SK-N-SH treated with all-trans-retinoic acid at 6 μM for 48 hours (cell line): Measurements from ENCODE around the gene LSAMP.
"Not testable (repeated sequence)": the region's sequence is repeated elsewhere in the genome, so short reads cannot be mapped to it uniquely, and the experiment has no call there.

Experiments
- ATAC-seq: fragments of 200-7000 bp; cut with Tn5 transposase; 3 replicates; pipeline ENCODE4 v1.9.1; 2020; ENCODE audit warnings: mild to moderate bottlenecking, moderate library complexity
- ARNTL ChIP-seq: fragments of 450-650 bp; formaldehyde crosslinking; IDR thresholded peaks from 2 replicates; pipeline ENCODE4 v1.5.0; 2020; ENCODE audit warnings: low read depth, mild to moderate bottlenecking, moderate library complexity, borderline replicate concordance
- BACH2 ChIP-seq: fragments of 250-450 bp; sonication (Bioruptor Pico); IDR thresholded peaks from 2 replicates; pipeline ENCODE4 v1.9.0; 2021; ENCODE audit warnings: mild to moderate bottlenecking, borderline replicate concordance
- CREB5 ChIP-seq: fragments of 250-450 bp; sonication (Bioruptor Pico); IDR thresholded peaks from 2 replicates; pipeline ENCODE4 v1.5.1; 2020; ENCODE audit warnings: low read depth, mild to moderate bottlenecking, moderate library complexity
- CSDC2 ChIP-seq: fragments of 250-450 bp; sonication (Bioruptor Pico); IDR thresholded peaks from 2 replicates; pipeline ENCODE4 v1.5.0; 2020; ENCODE audit warnings: mild to moderate bottlenecking, moderate library complexity
- CSRNP3 ChIP-seq: fragments of 250-450 bp; sonication (Bioruptor Pico); IDR thresholded peaks from 2 replicates; pipeline ENCODE4 v1.5.1; 2021; ENCODE audit warnings: mild to moderate bottlenecking, moderate library complexity
- GLIS3 ChIP-seq: fragments of 250-450 bp; sonication (Bioruptor Pico); IDR thresholded peaks from 2 replicates; pipeline ENCODE4 v1.5.0; 2020; ENCODE audit warnings: mild to moderate bottlenecking, moderate library complexity
- OSR1 ChIP-seq: fragments of 250-450 bp; sonication (Bioruptor Pico); IDR thresholded peaks from 2 replicates; pipeline ENCODE4 v1.8.0; 2022; ENCODE audit warnings: moderate library complexity, mild to moderate bottlenecking, inconsistent platforms
- PATZ1 ChIP-seq: fragments of 250-450 bp; sonication (Bioruptor Pico); IDR thresholded peaks from 2 replicates; pipeline ENCODE4 v1.8.0; 2020; ENCODE audit warnings: mild to moderate bottlenecking, moderate library complexity, borderline replicate concordance
- RARB ChIP-seq: fragments of 250-450 bp; sonication (Bioruptor Pico); IDR thresholded peaks from 2 replicates; pipeline ENCODE4 v1.8.0; 2021; ENCODE audit warnings: mild to moderate bottlenecking, moderate library complexity
- SNAI2 ChIP-seq: fragments of 250-450 bp; sonication (Bioruptor Pico); IDR thresholded peaks from 2 replicates; pipeline ENCODE4 v1.5.0; 2020; ENCODE audit warnings: mild to moderate bottlenecking, moderate library complexity
- TCF4 ChIP-seq: fragments of 250-450 bp; sonication (Bioruptor Pico); IDR thresholded peaks from 2 replicates; pipeline ENCODE4 v1.8.0; 2021; ENCODE audit warnings: mild to moderate bottlenecking, moderate library complexity, borderline replicate concordance
- TOX ChIP-seq: fragments of 250-450 bp; sonication (Bioruptor Pico); IDR thresholded peaks from 2 replicates; pipeline ENCODE4 v1.8.0; 2021; ENCODE audit warnings: mild to moderate bottlenecking, moderate library complexity, borderline replicate concordance
- TSHZ2 ChIP-seq: fragments of 250-450 bp; sonication (Bioruptor Pico); IDR thresholded peaks from 2 replicates; pipeline ENCODE4 v1.5.0; 2020; ENCODE audit warnings: mild to moderate bottlenecking, moderate library complexity
- ZC3H10 ChIP-seq: fragments of 250-450 bp; sonication (Bioruptor Pico); IDR thresholded peaks from 2 replicates; pipeline ENCODE4 v1.5.1; 2021; ENCODE audit warnings: mild to moderate bottlenecking, moderate library complexity
- ZFP3 ChIP-seq: fragments of 250-450 bp; sonication (Bioruptor Pico); IDR thresholded peaks from 2 replicates; pipeline ENCODE4 v1.5.0; 2020; ENCODE audit warnings: mild to moderate bottlenecking, moderate library complexity
- ZNF565 ChIP-seq: fragments of 450-650 bp; formaldehyde crosslinking; conservative IDR thresholded peaks from 2 replicates; pipeline ENCODE4 v1.5.0; 2020; ENCODE audit warnings: low read depth, mild to moderate bottlenecking, moderate library complexity
- ZNF70 ChIP-seq: fragments of 450-650 bp; formaldehyde crosslinking; IDR thresholded peaks from 2 replicates; pipeline ENCODE4 v1.5.0; 2020; ENCODE audit warnings: mild to moderate bottlenecking, moderate library complexity
- ZNF8 ChIP-seq: fragments of 450-650 bp; formaldehyde crosslinking; IDR thresholded peaks from 2 replicates; pipeline ENCODE4 v1.5.0; 2020; ENCODE audit warnings: mild to moderate bottlenecking, moderate library complexity
- TF ChIP-seq, protein P1 (sequence below): fragments of 250-450 bp; sonication (Bioruptor Pico); IDR thresholded peaks from 2 replicates; pipeline ENCODE4 v1.8.0; 2021; ENCODE audit warnings: low read depth, mild to moderate bottlenecking, moderate library complexity, borderline replicate concordance

LSAMP gene

GRCh38 chr3:116230431-116231020 is 214.8 kb downstream of the LSAMP start (continued):
- TF ChIP-seq, protein P1, sequence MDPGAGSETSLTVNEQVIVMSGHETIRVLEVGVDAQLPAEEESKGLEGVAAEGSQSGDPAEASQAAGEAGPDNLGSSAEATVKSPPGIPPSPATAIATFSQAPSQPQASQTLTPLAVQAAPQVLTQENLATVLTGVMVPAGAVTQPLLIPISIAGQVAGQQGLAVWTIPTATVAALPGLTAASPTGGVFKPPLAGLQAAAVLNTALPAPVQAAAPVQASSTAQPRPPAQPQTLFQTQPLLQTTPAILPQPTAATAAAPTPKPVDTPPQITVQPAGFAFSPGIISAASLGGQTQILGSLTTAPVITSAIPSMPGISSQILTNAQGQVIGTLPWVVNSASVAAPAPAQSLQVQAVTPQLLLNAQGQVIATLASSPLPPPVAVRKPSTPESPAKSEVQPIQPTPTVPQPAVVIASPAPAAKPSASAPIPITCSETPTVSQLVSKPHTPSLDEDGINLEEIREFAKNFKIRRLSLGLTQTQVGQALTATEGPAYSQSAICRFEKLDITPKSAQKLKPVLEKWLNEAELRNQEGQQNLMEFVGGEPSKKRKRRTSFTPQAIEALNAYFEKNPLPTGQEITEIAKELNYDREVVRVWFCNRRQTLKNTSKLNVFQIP (CRISPR knock-in tag), result no peak
- TF ChIP-seq SNAI2 (CRISPR knock-in tag), result no peak
- no peak for TF ChIP-seq PATZ1 (CRISPR knock-in tag)
- TF ChIP-seq ZFP3 (CRISPR knock-in tag), result no peak
- no peak for TF ChIP-seq RARB (CRISPR knock-in tag)
- no peak for TF ChIP-seq BACH2 (CRISPR knock-in tag)

GRCh38 chr3:116226266-116226665 is 219.0 kb downstream of the LSAMP start:
- TF ChIP-seq CREB5 (no peak), CSRNP3 (CRISPR knock-in tag) (no peak), TCF4 (CRISPR knock-in tag) (no peak)
- no peak for ATAC-seq

DNA sequence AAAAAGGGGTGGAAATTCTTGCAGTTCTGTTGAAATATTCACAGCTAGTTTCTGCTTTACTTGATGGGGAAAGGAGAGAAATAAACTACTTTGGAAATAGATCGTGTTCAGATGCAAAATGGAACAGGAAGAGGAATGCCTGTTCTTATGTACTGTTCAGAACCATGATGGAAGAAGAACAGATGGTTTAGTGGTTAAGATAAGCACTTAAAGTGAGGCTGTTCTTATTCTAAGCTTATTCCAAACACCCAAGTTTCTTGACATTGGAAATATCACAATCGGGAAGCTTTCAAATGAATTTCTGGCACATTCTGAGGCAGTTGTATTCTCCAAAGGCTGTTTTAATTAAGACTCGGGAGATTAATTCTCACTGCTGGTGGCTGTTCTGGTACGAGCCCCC is 228.5 kb downstream of the LSAMP start:
- no peak for ATAC-seq

GRCh38 chr3:116211901-116212300 is 233.4 kb downstream of the LSAMP start:
- no peak for TF ChIP-seq ZFP3 (CRISPR knock-in tag)
- TF ChIP-seq OSR1 (CRISPR knock-in tag), result no peak
- TF ChIP-seq GLIS3, result no peak
- TF ChIP-seq RARB (CRISPR knock-in tag), result no peak
- no peak for TF ChIP-seq CSRNP3 (CRISPR knock-in tag)
- no peak for TF ChIP-seq BACH2 (CRISPR knock-in tag)
- TF ChIP-seq CSDC2 (CRISPR knock-in tag), result no peak
- TF ChIP-seq TSHZ2 (CRISPR knock-in tag), result no peak
- no peak for TF ChIP-seq CREB5
- no peak for TF ChIP-seq ARNTL (CRISPR knock-in tag)
- no peak for TF ChIP-seq ZNF565 (CRISPR knock-in tag)
- TF ChIP-seq ZNF8 (CRISPR knock-in tag), result no peak
- no peak for TF ChIP-seq ZNF70 (CRISPR knock-in tag)
- TF ChIP-seq, protein P1 (CRISPR knock-in tag), result no peak
- no peak for TF ChIP-seq TOX (CRISPR knock-in tag)
- TF ChIP-seq ZC3H10 (CRISPR knock-in tag), result no peak
- TF ChIP-seq, all 23 proteins: peak for 0
- ATAC-seq, result no peak

More for the DNA sequence above, 228.5 kb downstream of the LSAMP start:
- TF ChIP-seq CSDC2 (CRISPR knock-in tag), result no peak

DNA sequence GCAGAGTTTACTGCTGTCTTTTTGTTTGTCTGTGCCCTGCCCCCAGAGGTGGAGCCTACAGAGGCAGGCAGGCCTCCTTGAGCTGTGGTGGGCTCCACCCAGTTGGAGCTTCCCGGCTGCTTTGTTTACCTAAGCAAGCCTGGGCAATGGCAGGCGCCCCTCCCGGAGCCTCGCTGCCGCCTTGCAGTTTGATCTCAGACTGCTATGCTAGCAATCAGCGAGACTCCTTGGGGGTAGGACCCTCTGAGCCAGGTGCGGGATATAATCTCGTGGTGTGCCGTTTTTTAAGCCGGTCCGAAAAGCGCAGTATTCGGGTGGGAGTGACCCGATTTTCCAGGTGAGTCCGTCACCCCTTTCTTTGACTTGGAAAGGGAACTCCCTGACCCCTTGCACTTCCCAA is 236.5 kb downstream of the LSAMP start:
- not testable (repeated sequence) for ATAC-seq
